GM12873 (cell line): Measurements from ENCODE around the gene GNPDA2.

Source experiments
- CTCF ChIP-seq: IDR thresholded peaks from 2 replicates; pipeline ENCODE4 v1.5.1; 2012; ENCODE audit warnings: low read depth, mild to moderate bottlenecking, moderate library complexity, low read length, control low read depth; ENCODE audit not compliant: insufficient read depth; ENCODE audit errors: missing control alignments

Gene GNPDA2

GRCh38 chr4:44756559-44756958 is 30.2 kb upstream of the GNPDA2 start:
- no peak for TF ChIP-seq CTCF

DNA sequence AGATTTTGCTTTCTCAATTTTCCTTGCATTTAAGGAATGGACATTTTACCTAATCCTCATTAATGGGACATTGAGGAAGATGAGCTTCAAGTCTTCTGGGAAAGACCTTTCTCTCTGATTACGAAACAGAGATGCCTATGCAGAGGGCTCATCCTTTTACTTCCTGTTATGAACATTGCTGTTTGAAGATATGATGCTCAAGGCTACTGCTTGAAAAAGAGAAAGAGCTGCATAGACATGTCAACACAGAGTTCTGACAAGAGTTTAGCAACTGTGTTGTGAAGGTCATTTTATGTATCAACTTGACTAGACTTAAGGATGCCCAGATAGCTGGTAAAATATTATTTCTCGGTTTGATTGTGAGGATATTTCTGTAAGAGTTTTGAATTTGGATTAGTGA is 13.8 kb upstream of the GNPDA2 start:
- no peak for TF ChIP-seq CTCF

DNA sequence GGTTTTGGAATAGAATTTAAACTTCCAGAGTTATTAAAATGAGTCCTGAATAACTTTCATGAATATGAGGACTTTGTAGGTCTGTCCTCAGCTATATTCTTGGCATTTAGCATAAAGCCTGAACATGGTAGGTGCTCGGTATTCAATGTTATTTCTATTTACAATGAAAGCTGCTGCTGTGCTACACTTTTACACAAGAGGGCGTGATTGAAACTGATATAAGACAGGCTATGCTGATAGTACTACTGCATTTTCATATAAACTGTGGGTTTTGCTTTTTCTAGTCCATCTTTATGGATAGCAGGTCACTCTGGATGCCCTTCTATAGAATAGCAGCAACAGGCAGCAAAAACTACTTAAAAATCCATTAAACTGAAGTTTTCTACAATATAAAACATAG is 12.3 kb upstream of the GNPDA2 start:
- TF ChIP-seq CTCF = no peak

DNA sequence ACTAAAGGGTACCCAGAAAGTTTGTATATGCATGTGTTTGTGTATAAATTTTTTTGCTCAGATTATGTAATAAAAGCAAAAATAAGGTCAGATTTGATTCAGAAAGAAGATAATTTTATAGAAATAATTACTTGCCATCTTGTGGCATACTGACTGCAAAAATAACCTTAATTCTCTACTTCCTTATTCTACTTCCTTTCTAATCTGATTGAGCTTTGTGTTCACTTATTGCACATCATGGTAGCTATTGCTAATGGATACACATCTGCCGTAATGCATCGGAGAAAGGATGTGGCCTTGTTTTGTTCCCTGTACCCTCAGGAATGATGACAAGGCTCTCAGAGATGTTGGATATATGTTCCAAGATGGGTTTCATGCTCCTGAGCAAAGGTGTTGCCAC is 10.5 kb upstream of the GNPDA2 start:
- no peak for TF ChIP-seq CTCF

DNA sequence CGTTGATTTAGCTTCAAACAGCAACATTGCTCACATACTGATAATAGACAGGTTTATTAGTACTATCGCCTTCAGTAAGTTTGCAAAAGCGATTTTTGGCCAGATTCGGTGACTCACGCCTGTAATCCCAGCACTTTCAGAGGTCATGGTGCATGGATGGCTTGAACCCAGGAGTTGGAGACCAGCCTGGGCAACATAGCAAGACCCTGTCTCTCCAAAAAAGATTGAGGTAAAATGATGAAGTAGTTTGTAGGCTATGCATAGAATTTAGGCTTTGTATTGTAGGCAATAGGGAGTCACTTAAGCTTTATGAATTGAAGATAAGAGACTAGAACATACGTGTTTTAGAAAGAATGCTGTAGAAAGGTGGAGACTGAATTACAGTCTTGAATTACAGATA is 1.1 kb upstream of the GNPDA2 start:
- TF ChIP-seq CTCF = no peak

DNA sequence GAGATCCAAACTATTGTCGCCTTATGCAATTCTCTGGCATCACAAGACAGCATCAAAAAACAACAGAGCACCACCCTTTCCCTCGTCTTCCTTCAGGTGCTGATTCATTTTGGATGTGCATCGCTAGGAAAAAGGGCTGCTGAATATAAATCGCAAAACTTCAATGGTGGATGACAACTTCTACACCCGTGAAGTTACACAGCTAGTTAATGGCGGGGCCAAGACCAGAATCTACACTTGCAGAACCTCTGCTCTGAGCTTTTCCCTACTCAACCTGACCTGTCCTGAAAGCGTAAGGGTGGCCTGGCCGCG is 674 bp downstream of the GNPDA2 start:
- TF ChIP-seq CTCF = no peak

GRCh38 chr4:44725166-44725565 is 1.2 kb downstream of the GNPDA2 start:
- no peak for TF ChIP-seq CTCF

GRCh38 chr4:44722001-44722400 is 4.4 kb downstream of the GNPDA2 start:
- no peak for TF ChIP-seq CTCF
